RWPE1 (cell line): ENCODE measurements around the gene WDR35.

Source experiments
- CTCF ChIA-PET: fragments of 350-600 bp; sonication (Branson Sonifier 250); formaldehyde crosslinking; extraction: SDS; loops from one replicate; lab custom pipeline; 2021; lab: Yijun Ruan, JAX
- POLR2A ChIA-PET: fragments of 400-600 bp; formaldehyde crosslinking; extraction: SDS; loops from one replicate; lab custom pipeline; 2020; ENCODE audit warnings: antibody characterized with exemption; ENCODE audit not compliant: low non-redundant PET; lab: Yijun Ruan, JAX
- DNase-seq: peaks from one replicate; pipeline ENCODE4 v3.0.0; 2012; ENCODE audit warnings: low spot score
- H3K27ac ChIP-seq: fragments of 450-650 bp; 2 replicates; pipeline ENCODE4 v1.5.1; 2017
- CTCF ChIP-seq: fragments of 450-650 bp; conservative IDR thresholded peaks from 2 replicates; pipeline ENCODE4 v1.5.1; 2017; ENCODE audit warnings: low read depth, mild to moderate bottlenecking

Gene WDR35

GRCh38 chr2:19879120-19879519 lies 110.8 kb downstream of the WDR35 start:
- ChIA-PET POLR2A (no interaction called here), CTCF (interaction anchor here (0.7 kb wide), 1 partner anchor 799 kb away, joined by 3 read pairs; no protein-coding TSS in a partner anchor)
- H3K27ac ChIP-seq = no peak overlapping the region
- DNase-seq = no peak
- TF ChIP-seq CTCF = no peak

DNA sequence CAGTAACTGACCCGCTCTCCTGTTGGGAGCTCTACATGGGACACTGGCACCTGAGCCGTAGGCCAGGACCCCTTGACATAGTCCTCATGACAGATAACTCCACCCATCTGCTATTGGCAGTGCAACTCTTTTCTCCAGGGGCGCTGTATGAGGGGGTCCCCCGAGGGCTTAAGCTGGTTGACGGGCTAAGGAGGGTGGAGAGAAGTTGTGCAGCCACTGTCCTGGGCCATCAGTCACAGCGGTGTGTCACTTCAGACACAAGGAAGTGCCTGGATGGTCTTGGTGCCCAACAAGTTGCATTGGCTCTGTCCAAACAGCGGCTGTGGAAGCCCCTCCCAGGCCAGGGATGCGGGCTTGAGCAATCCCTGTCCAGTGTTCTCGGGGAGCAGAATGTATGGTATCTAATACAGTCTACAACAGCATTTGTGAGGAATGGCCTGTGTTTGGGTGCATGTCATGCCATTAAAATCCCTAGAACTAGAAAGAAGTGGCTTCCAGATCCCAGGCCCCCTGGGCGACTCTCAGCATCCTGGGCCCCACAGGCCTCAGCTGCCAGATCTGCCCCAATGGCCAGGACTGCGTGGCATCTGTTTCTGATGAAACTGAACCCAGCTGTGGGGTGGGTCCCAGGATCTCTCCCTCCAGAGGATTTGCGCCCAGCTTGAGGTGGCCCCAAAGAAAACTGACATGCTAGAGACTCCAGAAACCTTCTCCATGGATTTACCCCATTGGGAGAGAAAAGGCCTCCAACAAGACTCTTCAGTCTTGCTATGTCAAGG lies 111.4 kb downstream of the WDR35 start:
- POLR2A ChIA-PET = no interaction called here
- CTCF ChIA-PET = interaction anchor here (0.7 kb wide), 1 partner anchor 800 kb away, joined by 3 read pairs; no protein-coding TSS in a partner anchor
- no peak overlapping the region for H3K27ac ChIP-seq
- no peak for TF ChIP-seq CTCF
- DNase-seq = no peak

- CTCF ChIA-PET = no interaction called here
- POLR2A ChIA-PET = no interaction called here
- no peak for TF ChIP-seq CTCF
- no peak overlapping the region for H3K27ac ChIP-seq
- DNase-seq = no peak
Observed at GRCh38 chr2:19876751-19877150, 113.2 kb downstream of the WDR35 start.

GRCh38 chr2:19875280-19875679 lies 114.6 kb downstream of the WDR35 start:
- no peak for TF ChIP-seq CTCF
- no peak for DNase-seq
- POLR2A ChIA-PET = no interaction called here
- CTCF ChIA-PET = no interaction called here
- no peak overlapping the region for H3K27ac ChIP-seq

- no peak for TF ChIP-seq CTCF
- POLR2A ChIA-PET = no interaction called here
- no peak for DNase-seq
Observed at GRCh38 chr2:19874726-19875125, 115.2 kb downstream of the WDR35 start.

DNA sequence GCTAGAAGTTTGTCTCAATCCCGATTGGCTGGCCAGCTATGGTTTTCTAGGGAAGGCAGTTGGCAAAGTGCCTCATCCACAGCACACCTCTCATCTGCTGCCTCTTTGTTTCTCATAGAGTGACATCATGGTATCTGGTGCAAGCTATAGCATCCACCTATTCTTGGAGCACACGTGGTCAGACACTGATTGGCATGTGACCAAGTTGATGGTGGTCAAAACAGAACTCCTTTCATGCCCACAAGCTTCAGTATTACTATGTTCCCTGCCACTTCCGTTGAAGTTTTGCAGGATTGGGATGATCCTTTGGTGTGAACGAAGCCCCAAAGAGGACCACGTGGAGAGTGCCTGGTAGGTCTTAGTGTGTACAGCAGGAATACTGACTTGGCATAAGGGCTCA lies 116.9 kb downstream of the WDR35 start:
- DNase-seq = no peak
- ChIA-PET CTCF (interaction anchor here (0.6 kb wide), 1 partner anchor 83 kb away, joined by 5 read pairs; no protein-coding TSS in a partner anchor), POLR2A (no interaction called here)
- no peak for TF ChIP-seq CTCF
- no peak overlapping the region for H3K27ac ChIP-seq

More at GRCh38 chr2:19874726-19875125, 115.2 kb downstream of the WDR35 start:
- CTCF ChIA-PET = no interaction called here
- no peak overlapping the region for H3K27ac ChIP-seq
